ENCODE data around the gene NTN3. TPM values are rescaled to one million over a fixed set of nuclear protein-coding genes. Genes with fewer than 3 reads are reported as not detected.

NTN3 gene
- polyA plus RNA-seq, 2 of the 4 experiments (the other 2 are of a cell fraction): not detected

- CTCF ChIA-PET: interaction anchor here (0.5 to 3.6 kb wide), 4 partner anchors 10 to 214 kb away, joined by 3 to 13 read pairs (median 3); no protein-coding TSS in a partner anchor
- FAIRE-seq (no peak), ATAC-seq (peak; percentile 57 to 65), DNase-seq (ENCODE audit: low read depth in 1 of 2, low spot score in 1 of 2) (peak; percentile 91 to 93)
- POLR2A ChIA-PET: interaction anchor here (1.2 to 2.8 kb wide), 2 partner anchors 12 to 365 kb away, joined by 4 to 21 read pairs; partner anchors contain the start of genes CEMP1 and TRAF7
- H3K27ac ChIP-seq: peak within 1 kb of the TSS; percentile 71 to 96
- WGBS (ENCODE audit: missing lambda C conversion rate): 7% methylated on average over 12 of the region's 83 CpGs
- peaks cover 36% of the 10 kb centered on the region for H3K4me1 ChIP-seq
- H3K4me2 ChIP-seq: peak within 1 kb of the TSS; percentile 87
- TF ChIP-seq PBX3 (IDR thresholded peaks at IDR 0.05) (peak; percentile 93), GATA3 (IDR thresholded peaks at IDR 0.05; ENCODE audit: borderline replicate concordance) (peak; percentile 57), HDAC2 (IDR thresholded peaks at IDR 0.05) (no peak), FOSL2 (IDR thresholded peaks at IDR 0.05) (no peak), FOSL2 (CRISPR knock-in tag; IDR thresholded peaks at IDR 0.05) (peak; percentile 47), MAZ (IDR thresholded peaks at IDR 0.05; ENCODE audit: borderline replicate concordance, low read depth, low read length) (0 out of 2 replicates have a peak, but pooled peaks have one; percentile 44), KDM5A (IDR thresholded peaks at IDR 0.05) (peak; percentile 64), CHD2 (IDR thresholded peaks at IDR 0.05; ENCODE audit: low read length, partially characterized antibody) (peak; percentile 62), MAX (IDR thresholded peaks at IDR 0.05) (peak; percentile 87), USF2 (IDR thresholded peaks at IDR 0.05) (peak; percentile 99), REST (IDR thresholded peaks at IDR 0.05) (peak; percentile 58), BHLHE40 (IDR thresholded peaks at IDR 0.05; ENCODE audit: low read depth, low read length) (peak; percentile 48), NR3C1 (IDR thresholded peaks at IDR 0.05) (no peak), TFCP2L1 (CRISPR knock-in tag; IDR thresholded peaks at IDR 0.05) (peak; percentile 74; the same call in 1 of the 2 replicates), EP300 (IDR thresholded peaks at IDR 0.05) (no peak), MAFK (IDR thresholded peaks at IDR 0.05; ENCODE audit: partially characterized antibody) (no peak), CHD4 (IDR thresholded peaks at IDR 0.05; ENCODE audit: borderline replicate concordance) (no peak), POLR2AphosphoS2 (conservative IDR thresholded peaks at IDR 0.05; ENCODE audit: low read length) (0 out of 2 replicates have a peak, but pooled peaks have one; percentile 89), NPAS2 (CRISPR knock-in tag; IDR thresholded peaks at IDR 0.05; ENCODE audit: borderline replicate concordance) (peak; percentile 93), BCL3 (IDR thresholded peaks at IDR 0.05) (0 out of 3 replicates have a peak, but pooled peaks have one; percentile 27), JUN (IDR thresholded peaks at IDR 0.05) (peak; percentile 31 to 96; a peak in 4 of 5 replicates)
- TF ChIP-seq, protein P1, sequence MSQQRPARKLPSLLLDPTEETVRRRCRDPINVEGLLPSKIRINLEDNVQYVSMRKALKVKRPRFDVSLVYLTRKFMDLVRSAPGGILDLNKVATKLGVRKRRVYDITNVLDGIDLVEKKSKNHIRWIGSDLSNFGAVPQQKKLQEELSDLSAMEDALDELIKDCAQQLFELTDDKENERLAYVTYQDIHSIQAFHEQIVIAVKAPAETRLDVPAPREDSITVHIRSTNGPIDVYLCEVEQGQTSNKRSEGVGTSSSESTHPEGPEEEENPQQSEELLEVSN (IDR thresholded peaks at IDR 0.05; ENCODE audit: borderline replicate concordance, low read depth): 0 out of 2 replicates have a peak, but pooled peaks have one; percentile 31
- H3K4me3 ChIP-seq: peak within 1 kb of the TSS; percentile 58
- no peaks in the 10 kb centered on the region for H3K9me3 ChIP-seq
Observed at GRCh38 chr16:2520097-2520783, 49.1 kb downstream of the NTN3 start, which contains the start of gene AMDHD2. Gene AMDHD2, plus strand, starts transcription at chr16:2520371. Its CDS starts 88 bp downstream, at chr16:2520459.

All from A549 (cell line).